Measurements from ENCODE around the gene DNER. TPM values are rescaled to one million over a fixed set of nuclear protein-coding genes. Genes with fewer than 3 reads are reported as not detected.

Gene DNER
- total RNA-seq, 1 donor from 2014 or later: not detected

- no peaks in the 10 kb centered on the region for H3K4me1 Mint-ChIP-seq (ENCODE audit: low read depth)
- peaks cover 1% of the 10 kb centered on the region for H3K36me3 Mint-ChIP-seq (ENCODE audit: low read depth)
- H3K9me3 Mint-ChIP-seq (ENCODE audit: low read depth): peaks cover 14% of the 10 kb centered on the region
- H3K4me3 Mint-ChIP-seq (ENCODE audit: unreplicated experiment): no peak overlapping the region
- H3K27me3 Mint-ChIP-seq (ENCODE audit: low read depth): peaks cover 3% of the 10 kb centered on the region
- no peak for DNase-seq (ENCODE audit: low spot score)
- H3K27ac Mint-ChIP-seq (ENCODE audit: unreplicated experiment): no peak overlapping the region
- no peak for TF ChIP-seq CTCF (IDR thresholded peaks at IDR 0.05)
These were observed 343.3 kb downstream of the DNER start for GRCh38 chr2:229371086-229371485.

GRCh38 chr2:229370509-229370908 lies 343.8 kb downstream of the DNER start:
- H3K27me3 Mint-ChIP-seq (ENCODE audit: low read depth): peaks cover 3% of the 10 kb centered on the region
- no peak overlapping the region for H3K27ac Mint-ChIP-seq (ENCODE audit: unreplicated experiment)
- H3K36me3 Mint-ChIP-seq (ENCODE audit: low read depth): peaks cover 1% of the 10 kb centered on the region
- DNase-seq (ENCODE audit: low spot score): no peak
- peaks cover 14% of the 10 kb centered on the region for H3K9me3 Mint-ChIP-seq (ENCODE audit: low read depth)
- H3K4me1 Mint-ChIP-seq (ENCODE audit: low read depth): no peaks in the 10 kb centered on the region
- no peak for TF ChIP-seq CTCF (IDR thresholded peaks at IDR 0.05)
- H3K4me3 Mint-ChIP-seq (ENCODE audit: unreplicated experiment): no peak overlapping the region

GRCh38 chr2:229363185-229363814 lies 351.1 kb downstream of the DNER start:
- peaks cover 1% of the 10 kb centered on the region for H3K9me3 Mint-ChIP-seq (ENCODE audit: low read depth)
- H3K27me3 Mint-ChIP-seq (ENCODE audit: low read depth): peaks cover 2% of the 10 kb centered on the region
- no peak overlapping the region for H3K4me3 Mint-ChIP-seq (ENCODE audit: unreplicated experiment)
- no peak overlapping the region for H3K27ac Mint-ChIP-seq (ENCODE audit: unreplicated experiment)
- no peaks in the 10 kb centered on the region for H3K4me1 Mint-ChIP-seq (ENCODE audit: low read depth)
- DNase-seq (ENCODE audit: low spot score): no peak
- no peaks in the 10 kb centered on the region for H3K36me3 Mint-ChIP-seq (ENCODE audit: low read depth)
- TF ChIP-seq CTCF (IDR thresholded peaks at IDR 0.05): no peak

- peaks cover 2% of the 10 kb centered on the region for H3K27me3 Mint-ChIP-seq (ENCODE audit: low read depth)
- TF ChIP-seq CTCF (IDR thresholded peaks at IDR 0.05): no peak
- no peaks in the 10 kb centered on the region for H3K4me1 Mint-ChIP-seq (ENCODE audit: low read depth)
- H3K4me3 Mint-ChIP-seq (ENCODE audit: unreplicated experiment): no peak overlapping the region
- peaks cover 8% of the 10 kb centered on the region for H3K9me3 Mint-ChIP-seq (ENCODE audit: low read depth)
- H3K36me3 Mint-ChIP-seq (ENCODE audit: low read depth): no peaks in the 10 kb centered on the region
- DNase-seq (ENCODE audit: low spot score): no peak
- H3K27ac Mint-ChIP-seq (ENCODE audit: unreplicated experiment): no peak overlapping the region
These were observed 363.5 kb downstream of the DNER start for GRCh38 chr2:229350883-229351282.

DNA sequence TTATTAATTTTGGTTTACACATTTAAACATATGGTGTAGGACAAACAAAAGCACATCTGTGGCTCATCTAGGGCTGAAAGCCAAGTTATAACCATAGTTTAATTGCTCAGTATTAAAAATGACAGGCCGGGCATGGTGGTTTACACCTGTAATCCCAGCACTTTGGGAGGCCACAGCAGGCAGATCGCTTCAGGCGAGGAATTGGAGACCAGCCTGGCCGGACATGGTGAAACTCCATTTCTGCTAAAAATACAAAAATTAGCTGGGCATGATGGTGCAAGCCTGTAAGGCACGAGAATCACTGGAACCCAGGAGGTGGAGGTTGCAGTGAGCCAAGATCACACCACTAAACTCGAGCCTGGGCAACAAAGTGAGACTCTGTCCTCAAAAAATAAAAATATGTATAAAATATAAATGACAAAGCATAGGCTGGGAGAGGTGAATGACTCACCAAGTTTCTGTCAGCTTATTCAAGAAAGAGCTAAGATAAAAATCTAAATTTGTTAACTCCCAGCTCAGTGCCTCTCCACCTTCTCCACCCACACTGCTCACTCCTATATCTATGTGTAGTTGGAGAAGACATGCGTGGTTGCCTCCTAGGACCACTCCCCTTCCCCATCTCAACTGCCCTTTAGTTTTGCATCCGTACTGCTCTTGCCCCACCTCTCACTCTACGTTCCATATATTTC lies 364.1 kb downstream of the DNER start:
- TF ChIP-seq CTCF (IDR thresholded peaks at IDR 0.05): no peak
- Mint-ChIP-seq H3K36me3 (ENCODE audit: low read depth) (no peaks in the 10 kb centered on the region), H3K9me3 (ENCODE audit: low read depth) (peaks cover 8% of the 10 kb centered on the region), H3K4me3 (ENCODE audit: unreplicated experiment) (no peak overlapping the region), H3K4me1 (ENCODE audit: low read depth) (no peaks in the 10 kb centered on the region), H3K27me3 (ENCODE audit: low read depth) (peaks cover 4% of the 10 kb centered on the region), H3K27ac (ENCODE audit: unreplicated experiment) (no peak overlapping the region)
- DNase-seq (ENCODE audit: low spot score): no peak
